Nephron progenitor cell (in vitro differentiated cells): Measurements from ENCODE around the gene PLIN3.

Source experiments
- DNase-seq: peaks from one replicate; pipeline ENCODE4 v3.0.0; 2021
- H3K27ac Mint-ChIP-seq: 2 replicates; pipeline ENCODE4 v1.8.0; 2021; ENCODE audit warnings: mild to moderate bottlenecking, moderate library complexity, mixed read lengths
- H3K27me3 Mint-ChIP-seq: 2 replicates; pipeline ENCODE4 v1.8.0; 2021; ENCODE audit warnings: mild to moderate bottlenecking, low read depth, mixed read lengths; ENCODE audit not compliant: poor library complexity
- H3K36me3 Mint-ChIP-seq: 2 replicates; pipeline ENCODE4 v1.8.0; 2021; ENCODE audit warnings: low read depth, mixed read lengths
- H3K4me1 Mint-ChIP-seq: 2 replicates; pipeline ENCODE4 v1.8.0; 2021; ENCODE audit warnings: mixed read lengths
- H3K4me3 Mint-ChIP-seq: 2 replicates; pipeline ENCODE4 v1.8.0; 2021; ENCODE audit warnings: mild to moderate bottlenecking, moderate library complexity, mixed read lengths
- H3K9me3 Mint-ChIP-seq: 2 replicates; pipeline ENCODE4 v1.8.0; 2021; ENCODE audit warnings: mild to moderate bottlenecking, moderate library complexity, mixed read lengths
- CTCF ChIP-seq: fragments of 200-600 bp; sonication (generic); IDR thresholded peaks from 2 replicates; pipeline ENCODE4 v1.5.0; 2021; ENCODE audit warnings: antibody characterized with exemption

Gene PLIN3

GRCh38 chr19:4911786-4912672, 44.6 kb upstream of the PLIN3 start:
- TF ChIP-seq CTCF: peak; percentile 45
- Mint-ChIP-seq H3K9me3 (no peaks in the 10 kb centered on the region), H3K27ac (peak overlapping the region; percentile 22), H3K27me3 (peaks cover 9% of the 10 kb centered on the region), H3K4me1 (peaks cover 57% of the 10 kb centered on the region), H3K4me3 (peak overlapping the region; percentile 87), H3K36me3 (peaks cover 46% of the 10 kb centered on the region)
- peak; percentile 65 for DNase-seq

- no peak for TF ChIP-seq CTCF
- H3K4me3 Mint-ChIP-seq: peak overlapping the region; percentile 87
- peaks cover 9% of the 10 kb centered on the region for H3K27me3 Mint-ChIP-seq
- no peaks in the 10 kb centered on the region for H3K9me3 Mint-ChIP-seq
- peaks cover 39% of the 10 kb centered on the region for H3K36me3 Mint-ChIP-seq
- no peak for DNase-seq
- peaks cover 53% of the 10 kb centered on the region for H3K4me1 Mint-ChIP-seq
- H3K27ac Mint-ChIP-seq: peak overlapping the region; percentile 25
These were observed 43.8 kb upstream of the PLIN3 start for GRCh38 chr19:4911314-4911713.

GRCh38 chr19:4910594-4911281, 43.3 kb upstream of the PLIN3 start:
- Mint-ChIP-seq H3K27me3 (peaks cover 14% of the 10 kb centered on the region), H3K9me3 (no peaks in the 10 kb centered on the region)
- TF ChIP-seq CTCF: no peak

GRCh38 chr19:4909897-4910593, 42.6 kb upstream of the PLIN3 start:
- peak; percentile 95 for DNase-seq
- peak overlapping the region; percentile 87 for H3K4me3 Mint-ChIP-seq
- no peak for TF ChIP-seq CTCF
- peaks cover 53% of the 10 kb centered on the region for H3K4me1 Mint-ChIP-seq
- peaks cover 16% of the 10 kb centered on the region for H3K27me3 Mint-ChIP-seq
- no peaks in the 10 kb centered on the region for H3K9me3 Mint-ChIP-seq
- no peak overlapping the region for H3K27ac Mint-ChIP-seq
- H3K36me3 Mint-ChIP-seq: peaks cover 28% of the 10 kb centered on the region

More at GRCh38 chr19:4910594-4911281, 43.3 kb upstream of the PLIN3 start:
- peak; percentile 19 for DNase-seq
- Mint-ChIP-seq H3K4me1 (peaks cover 53% of the 10 kb centered on the region), H3K4me3 (peak overlapping the region; percentile 87), H3K27ac (peak overlapping the region; percentile 25), H3K36me3 (peaks cover 33% of the 10 kb centered on the region)

GRCh38 chr19:4909156-4909896, 41.9 kb upstream of the PLIN3 start, which contains the start of gene UHRF1:
TSS of gene UHRF1 (plus strand) at chr19:4909501. CDS start at chr19:4910886, 1,385 bp downstream.
- H3K4me3 Mint-ChIP-seq: peak within 1 kb of the TSS; percentile 87
- H3K27me3 Mint-ChIP-seq: peaks cover 19% of the 10 kb centered on the region
- peaks cover 47% of the 10 kb centered on the region for H3K4me1 Mint-ChIP-seq
- no peak for TF ChIP-seq CTCF
- no peaks in the 10 kb centered on the region for H3K9me3 Mint-ChIP-seq
- DNase-seq: peak; percentile 58
- H3K36me3 Mint-ChIP-seq: peaks cover 22% of the 10 kb centered on the region
- peak within 1 kb of the TSS; percentile 90 for H3K27ac Mint-ChIP-seq
